Measurements from ENCODE around the gene FUT8.
"Not testable (repeated sequence)": the region's sequence is repeated elsewhere in the genome, so short reads cannot be mapped to it uniquely, and the experiment has no call there.

Gene FUT8

GRCh38 chr14:65689070-65689469 is 276.5 kb downstream of the FUT8 start:
- no peaks in the 10 kb centered on the region for H4K20me1 ChIP-seq (ENCODE audit: insufficient read depth, low read length)
- DNase-seq: no peak
- no peak overlapping the region for H3K4me3 ChIP-seq (ENCODE audit: low read depth in 1 of 2, low read length in 2 of 2)
- peaks cover 5% of the 10 kb centered on the region; the same call in 1 of the 2 replicates for H3K79me2 ChIP-seq (ENCODE audit: insufficient read depth, low read length)
- ATAC-seq (ENCODE audit: insufficient read depth, low read depth): no peak
- no peak overlapping the region for H3K4me2 ChIP-seq (ENCODE audit: insufficient read depth, low read length)
- peaks cover 11% of the 10 kb centered on the region for H3K9me3 ChIP-seq (ENCODE audit: insufficient read depth, low read length, severe bottlenecking)
- H3K36me3 ChIP-seq (ENCODE audit: insufficient read depth, low read length): peaks cover 20% of the 10 kb centered on the region
- H3K27ac ChIP-seq (ENCODE audit: low read length): no peak overlapping the region
- no peaks in the 10 kb centered on the region for H3K27me3 ChIP-seq (ENCODE audit: insufficient read depth, low read length, poor library complexity)
- H3K4me1 ChIP-seq (ENCODE audit: insufficient read depth, low read length): no peaks in the 10 kb centered on the region
- H2AFZ ChIP-seq (ENCODE audit: low read depth, low read length): no peak overlapping the region
- H3K9ac ChIP-seq (ENCODE audit: low read depth, low read length): no peak overlapping the region
- TF ChIP-seq CTCF (IDR thresholded peaks at IDR 0.05; ENCODE audit: borderline replicate concordance, extremely low read depth, low read length, poor library complexity, severe bottlenecking): no peak
- TF ChIP-seq EZH2 (IDR thresholded peaks at IDR 0.05; ENCODE audit: borderline replicate concordance, low read depth, low read length, severe bottlenecking): no peak

GRCh38 chr14:65692566-65692965 is 280.0 kb downstream of the FUT8 start:
- DNase-seq; H3K27me3 ChIP-seq (ENCODE audit: insufficient read depth, low read length, poor library complexity); H4K20me1 ChIP-seq (ENCODE audit: insufficient read depth, low read length); H3K4me1 ChIP-seq (ENCODE audit: insufficient read depth, low read length); H3K4me3 ChIP-seq (ENCODE audit: low read depth in 1 of 2, low read length in 2 of 2); ATAC-seq (ENCODE audit: insufficient read depth, low read depth); H3K4me2 ChIP-seq (ENCODE audit: insufficient read depth, low read length); H2AFZ ChIP-seq (ENCODE audit: low read depth, low read length); H3K79me2 ChIP-seq (ENCODE audit: insufficient read depth, low read length); H3K27ac ChIP-seq (ENCODE audit: low read length); H3K9ac ChIP-seq (ENCODE audit: low read depth, low read length): not testable (repeated sequence)
- Histone ChIP-seq H3K9me3 (ENCODE audit: insufficient read depth, low read length, severe bottlenecking) (peaks cover 11% of the 10 kb centered on the region), H3K36me3 (ENCODE audit: insufficient read depth, low read length) (peaks cover 15% of the 10 kb centered on the region)

GRCh38 chr14:65696801-65697200 is 284.3 kb downstream of the FUT8 start:
- no peak for TF ChIP-seq EZH2 (IDR thresholded peaks at IDR 0.05; ENCODE audit: borderline replicate concordance, low read depth, low read length, severe bottlenecking)
- TF ChIP-seq CTCF (IDR thresholded peaks at IDR 0.05; ENCODE audit: borderline replicate concordance, extremely low read depth, low read length, poor library complexity, severe bottlenecking): no peak
- Histone ChIP-seq H3K4me1 (ENCODE audit: insufficient read depth, low read length) (no peaks in the 10 kb centered on the region), H3K4me2 (ENCODE audit: insufficient read depth, low read length) (no peak overlapping the region), H3K36me3 (ENCODE audit: insufficient read depth, low read length) (0 out of 2 replicates have a peak, but pooled peaks cover 8% of the 10 kb centered on the region), H4K20me1 (ENCODE audit: insufficient read depth, low read length) (no peaks in the 10 kb centered on the region), H3K9ac (ENCODE audit: low read depth, low read length) (no peak overlapping the region), H3K79me2 (ENCODE audit: insufficient read depth, low read length) (0 out of 2 replicates have a peak, but pooled peaks cover 2% of the 10 kb centered on the region), H3K4me3 (ENCODE audit: low read depth in 1 of 2, low read length in 2 of 2) (no peak overlapping the region), H3K27ac (ENCODE audit: low read length) (no peak overlapping the region), H3K27me3 (ENCODE audit: insufficient read depth, low read length, poor library complexity) (no peaks in the 10 kb centered on the region), H3K9me3 (ENCODE audit: insufficient read depth, low read length, severe bottlenecking) (peaks cover 2% of the 10 kb centered on the region), H2AFZ (ENCODE audit: low read depth, low read length) (no peak overlapping the region)
- DNase-seq (no peak), ATAC-seq (ENCODE audit: insufficient read depth, low read depth) (no peak)

GRCh38 chr14:65703521-65703920 is 291.0 kb downstream of the FUT8 start:
- DNase-seq: no peak
- Histone ChIP-seq H3K27me3 (ENCODE audit: insufficient read depth, low read length, poor library complexity) (no peaks in the 10 kb centered on the region), H3K27ac (ENCODE audit: low read length) (no peak overlapping the region), H2AFZ (ENCODE audit: low read depth, low read length) (no peak overlapping the region), H3K4me2 (ENCODE audit: insufficient read depth, low read length) (no peak overlapping the region), H3K9me3 (ENCODE audit: insufficient read depth, low read length, severe bottlenecking) (peaks cover 12% of the 10 kb centered on the region), H4K20me1 (ENCODE audit: insufficient read depth, low read length) (no peaks in the 10 kb centered on the region), H3K4me1 (ENCODE audit: insufficient read depth, low read length) (no peaks in the 10 kb centered on the region), H3K4me3 (ENCODE audit: low read depth in 1 of 2, low read length in 2 of 2) (no peak overlapping the region), H3K79me2 (ENCODE audit: insufficient read depth, low read length) (0 out of 2 replicates have a peak, but pooled peaks cover 2% of the 10 kb centered on the region), H3K36me3 (ENCODE audit: insufficient read depth, low read length) (peaks cover 20% of the 10 kb centered on the region), H3K9ac (ENCODE audit: low read depth, low read length) (no peak overlapping the region)
- no peak for ATAC-seq (ENCODE audit: insufficient read depth, low read depth)
- no peak for TF ChIP-seq EZH2 (IDR thresholded peaks at IDR 0.05; ENCODE audit: borderline replicate concordance, low read depth, low read length, severe bottlenecking)
- TF ChIP-seq CTCF (IDR thresholded peaks at IDR 0.05; ENCODE audit: borderline replicate concordance, extremely low read depth, low read length, poor library complexity, severe bottlenecking): no peak

All from DND-41 (cell line).